K562 (cell line): ENCODE results near the gene RTBDN. TPM values are rescaled to one million over a fixed set of nuclear protein-coding genes. Genes with fewer than 3 reads are reported as not detected.

Experiments
- ADNP ChIP-seq: fragments of 200-800 bp; sonication (Bioruptor generic); IDR thresholded peaks from 2 replicates; pipeline ENCODE4 v1.6.1; 2016; ENCODE audit warnings: missing genetic modification characterization, missing compliant biosample characterization
- ATF7 ChIP-seq: fragments of 450-650 bp; IDR thresholded peaks from 2 replicates; pipeline ENCODE4 v1.7.1; 2014; ENCODE audit warnings: mild to moderate bottlenecking, moderate library complexity
- CCNT2 ChIP-seq: IDR thresholded peaks from 2 replicates; pipeline ENCODE4 v1.6.1; 2011; ENCODE audit warnings: borderline replicate concordance, low read depth, mild to moderate bottlenecking, moderate library complexity, mixed read lengths, low read length; ENCODE audit not compliant: insufficient read length; ENCODE audit errors: extremely low read depth
- CXXC5 ChIP-seq: fragments of 250-450 bp; sonication (Bioruptor Pico); IDR thresholded peaks from 2 replicates; pipeline ENCODE4 v1.8.0; 2022; ENCODE audit warnings: inconsistent platforms, mild to moderate bottlenecking, moderate library complexity
- NFIC ChIP-seq: fragments of 450-650 bp; IDR thresholded peaks from 2 replicates; pipeline ENCODE4 v1.6.1; 2017; ENCODE audit warnings: mild to moderate bottlenecking, inconsistent platforms
- PCBP1 ChIP-seq: fragments of 200-400 bp; formaldehyde crosslinking; IDR thresholded peaks from 2 replicates; pipeline ENCODE4 v1.6.1; 2018; ENCODE audit warnings: mild to moderate bottlenecking, low read depth, low read length; ENCODE audit not compliant: poor library complexity, severe bottlenecking
- SIN3B ChIP-seq: fragments of 450-650 bp; IDR thresholded peaks from 2 replicates; pipeline ENCODE4 v1.6.1; 2017; ENCODE audit warnings: low read depth, mild to moderate bottlenecking, moderate library complexity
- SMAD1 ChIP-seq: fragments of 150-350 bp; IDR thresholded peaks from 2 replicates; pipeline ENCODE4 v1.6.1; 2014; ENCODE audit warnings: low read length, low read depth; ENCODE audit not compliant: partially characterized antibody
- SRF ChIP-seq, 2 experiments: fragments of 250-450, 450-650 bp in 1 of 2; sonication (Bioruptor Pico) in 1 of 2; sonication (generic) in 1 of 2; formaldehyde crosslinking; IDR thresholded peaks; 2 replicates each; pipeline versions ENCODE4 v1.5.0 to v1.5.1; 2020 to 2022; ENCODE audit warnings: mild to moderate bottlenecking in 1 of 2, missing genetic modification reagents in 1 of 2
- TGIF2 ChIP-seq: sonication (generic); formaldehyde crosslinking; IDR thresholded peaks from 2 replicates; pipeline ENCODE4 v1.8.1; 2022; ENCODE audit warnings: mild to moderate bottlenecking, missing genetic modification reagents, moderate library complexity
- TRIM24 ChIP-seq, 2 experiments: fragments of 450-650 bp; IDR thresholded peaks; 2 replicates each; pipeline ENCODE4 v1.6.1; 2016
- ZNF263 ChIP-seq: sonication (generic); formaldehyde crosslinking; IDR thresholded peaks from 2 replicates; pipeline ENCODE4 v1.8.0; 2022; ENCODE audit warnings: mild to moderate bottlenecking, missing genetic modification reagents, borderline replicate concordance
- polyA plus RNA-seq, 8 experiments: library from polyadenylated mRNA; depleted of rRNA in 4 of 8; stranded (reverse) in 5 of 8; unstranded in 3 of 8; fragments of >200 nt; fragmentation: Nextera tagmentation in 2 of 8; fragmentation: Illumina TruSeq in 1 of 8; extraction: Ambion mirVana in 2 of 8; extraction: Trizol in 1 of 8; gene quantifications; 2 replicates each; pipeline versions ENCODE4 v1.2.1 to v1.2.3, GENCODE V29; 2011 to 2014; ENCODE audit warnings: inconsistent platforms in 1 of 8, missing spikeins in 1 of 8
- total RNA-seq, 7 experiments: library from RNA; depleted of rRNA in 6 of 7; stranded (reverse); fragments of >200 nt in 6 of 7; fragmentation: Illumina TruSeq in 2 of 7; extraction: Trizol in 2 of 7; gene quantifications; 2 replicates each; pipeline versions ENCODE4 v1.2.1 to v1.2.3, GENCODE V29; 2011 to 2021; ENCODE audit warnings: low replicate concordance in 1 of 7
- TF ChIP-seq, protein P1 (sequence below): fragments of 250-450 bp; sonication (Bioruptor Pico); IDR thresholded peaks from 2 replicates; pipeline ENCODE4 v1.5.0; 2020; ENCODE audit warnings: mild to moderate bottlenecking
- TF ChIP-seq, protein P2 (sequence below), 2 experiments: fragments of 450-650 bp; formaldehyde crosslinking in 1 of 2; IDR thresholded peaks; 2 replicates each; pipeline versions ENCODE4 v1.4.0 to v1.6.1; 2014 to 2020; ENCODE audit warnings: mild to moderate bottlenecking in 2 of 2, borderline replicate concordance in 1 of 2, low read depth in 1 of 2
- TF ChIP-seq, protein P3 (sequence below): fragments of 250-450 bp; sonication (Bioruptor Pico); IDR thresholded peaks from 2 replicates; pipeline ENCODE4 v1.8.0; 2021; ENCODE audit warnings: borderline replicate concordance, mild to moderate bottlenecking, moderate library complexity; ENCODE audit not compliant: poor library complexity, severe bottlenecking

Gene RTBDN
- total and polyA plus RNA-seq, 9 of the 15 experiments (the other 6 are each of a cell fraction or from before 2014, with no cell fraction given): 0.20 to 2.3 (median 0.72) TPM; not detected in 1

DNA sequence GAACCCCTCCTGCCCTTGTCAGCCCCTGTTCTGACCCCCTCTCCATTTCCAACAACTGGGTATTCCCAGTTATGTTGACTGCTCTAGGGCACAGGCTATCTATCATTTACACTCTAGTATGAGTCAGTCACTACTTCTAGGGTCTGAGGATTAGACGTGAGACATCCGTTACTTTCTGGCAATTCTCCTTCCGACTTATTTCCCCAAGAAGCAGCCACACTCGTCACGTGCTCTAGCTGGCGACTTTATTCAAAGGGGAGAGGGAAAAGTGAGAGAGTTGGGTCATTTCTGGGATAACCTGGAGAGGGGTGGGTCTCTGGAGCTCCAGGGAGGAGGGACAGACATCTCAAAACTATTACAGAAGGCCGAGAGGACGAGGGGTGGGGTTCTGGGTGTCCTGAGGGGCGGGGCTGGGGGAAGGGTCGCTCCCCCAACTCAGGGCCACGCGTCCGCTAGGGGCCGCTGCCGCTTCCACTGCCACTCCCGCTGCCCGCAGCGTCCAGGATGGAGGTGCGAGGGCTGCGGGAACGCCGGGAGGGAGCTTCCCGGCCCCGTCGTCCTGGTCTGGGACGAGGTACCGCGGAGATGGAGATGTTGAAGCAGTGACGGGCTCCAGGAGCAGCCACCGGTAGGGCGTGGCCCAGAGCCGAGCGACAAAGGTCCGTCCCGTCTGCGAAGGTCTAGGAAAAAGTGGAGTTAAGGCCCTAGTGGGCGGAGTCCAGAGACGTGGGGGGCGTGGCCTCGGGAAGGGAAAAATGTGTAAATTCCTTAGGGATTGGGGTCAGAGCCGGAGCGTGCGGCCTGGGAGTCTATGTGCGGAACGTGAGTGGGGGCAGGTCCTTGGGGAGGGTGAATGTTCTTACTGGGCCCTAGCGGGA is 8.9 kb downstream of the RTBDN start (continued):
- TF ChIP-seq CCNT2 (peak; percentile 24), TGIF2 (CRISPR knock-in tag) (no peak), ZNF263 (peak; percentile 56; the same call in 1 of the 2 replicates), TRIM24 (IDR thresholded peaks at IDR 0.05) (peak in 1 of 2 experiments; percentile 85; a peak in 2 of 4 replicates), NFIC (peak; percentile 93), ADNP (tag) (0 out of 2 replicates have a peak, but pooled peaks have one; percentile 44), SIN3B (no peak), SMAD1 (no peak), PCBP1 (peak; percentile 45), CXXC5 (CRISPR knock-in tag) (peak; percentile 73), SRF (CRISPR knock-in tag; IDR thresholded peaks at IDR 0.05) (0 out of 4 replicates have a peak, but pooled peaks of 1 of the 2 experiments have one; percentile 45), ATF7 (peak; percentile 43)
- TF ChIP-seq, protein P1, sequence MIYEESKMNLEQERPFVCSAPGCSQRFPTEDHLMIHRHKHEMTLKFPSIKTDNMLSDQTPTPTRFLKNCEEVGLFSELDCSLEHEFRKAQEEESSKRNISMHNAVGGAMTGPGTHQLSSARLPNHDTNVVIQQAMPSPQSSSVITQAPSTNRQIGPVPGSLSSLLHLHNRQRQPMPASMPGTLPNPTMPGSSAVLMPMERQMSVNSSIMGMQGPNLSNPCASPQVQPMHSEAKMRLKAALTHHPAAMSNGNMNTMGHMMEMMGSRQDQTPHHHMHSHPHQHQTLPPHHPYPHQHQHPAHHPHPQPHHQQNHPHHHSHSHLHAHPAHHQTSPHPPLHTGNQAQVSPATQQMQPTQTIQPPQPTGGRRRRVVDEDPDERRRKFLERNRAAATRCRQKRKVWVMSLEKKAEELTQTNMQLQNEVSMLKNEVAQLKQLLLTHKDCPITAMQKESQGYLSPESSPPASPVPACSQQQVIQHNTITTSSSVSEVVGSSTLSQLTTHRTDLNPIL (CRISPR knock-in tag): no peak
- TF ChIP-seq, protein P2, sequence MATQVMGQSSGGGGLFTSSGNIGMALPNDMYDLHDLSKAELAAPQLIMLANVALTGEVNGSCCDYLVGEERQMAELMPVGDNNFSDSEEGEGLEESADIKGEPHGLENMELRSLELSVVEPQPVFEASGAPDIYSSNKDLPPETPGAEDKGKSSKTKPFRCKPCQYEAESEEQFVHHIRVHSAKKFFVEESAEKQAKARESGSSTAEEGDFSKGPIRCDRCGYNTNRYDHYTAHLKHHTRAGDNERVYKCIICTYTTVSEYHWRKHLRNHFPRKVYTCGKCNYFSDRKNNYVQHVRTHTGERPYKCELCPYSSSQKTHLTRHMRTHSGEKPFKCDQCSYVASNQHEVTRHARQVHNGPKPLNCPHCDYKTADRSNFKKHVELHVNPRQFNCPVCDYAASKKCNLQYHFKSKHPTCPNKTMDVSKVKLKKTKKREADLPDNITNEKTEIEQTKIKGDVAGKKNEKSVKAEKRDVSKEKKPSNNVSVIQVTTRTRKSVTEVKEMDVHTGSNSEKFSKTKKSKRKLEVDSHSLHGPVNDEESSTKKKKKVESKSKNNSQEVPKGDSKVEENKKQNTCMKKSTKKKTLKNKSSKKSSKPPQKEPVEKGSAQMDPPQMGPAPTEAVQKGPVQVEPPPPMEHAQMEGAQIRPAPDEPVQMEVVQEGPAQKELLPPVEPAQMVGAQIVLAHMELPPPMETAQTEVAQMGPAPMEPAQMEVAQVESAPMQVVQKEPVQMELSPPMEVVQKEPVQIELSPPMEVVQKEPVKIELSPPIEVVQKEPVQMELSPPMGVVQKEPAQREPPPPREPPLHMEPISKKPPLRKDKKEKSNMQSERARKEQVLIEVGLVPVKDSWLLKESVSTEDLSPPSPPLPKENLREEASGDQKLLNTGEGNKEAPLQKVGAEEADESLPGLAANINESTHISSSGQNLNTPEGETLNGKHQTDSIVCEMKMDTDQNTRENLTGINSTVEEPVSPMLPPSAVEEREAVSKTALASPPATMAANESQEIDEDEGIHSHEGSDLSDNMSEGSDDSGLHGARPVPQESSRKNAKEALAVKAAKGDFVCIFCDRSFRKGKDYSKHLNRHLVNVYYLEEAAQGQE (IDR thresholded peaks at IDR 0.05; ENCODE audit: borderline replicate concordance): peak; percentile 38
- TF ChIP-seq, protein P2 (CRISPR knock-in tag; IDR thresholded peaks at IDR 0.05; ENCODE audit: low read depth): no peak
- TF ChIP-seq, protein P3, sequence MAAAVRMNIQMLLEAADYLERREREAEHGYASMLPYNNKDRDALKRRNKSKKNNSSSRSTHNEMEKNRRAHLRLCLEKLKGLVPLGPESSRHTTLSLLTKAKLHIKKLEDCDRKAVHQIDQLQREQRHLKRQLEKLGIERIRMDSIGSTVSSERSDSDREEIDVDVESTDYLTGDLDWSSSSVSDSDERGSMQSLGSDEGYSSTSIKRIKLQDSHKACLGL: no peak
